K562 (cell line): Measurements from ENCODE around the gene RRH. TPM values are rescaled to one million over a fixed set of nuclear protein-coding genes. Genes with fewer than 3 reads are reported as not detected.

Experiments
- FOXM1 ChIP-seq, 2 experiments: fragments of 450-650 bp in 1 of 2; sonication (generic) in 1 of 2; formaldehyde crosslinking in 1 of 2; IDR thresholded peaks; 2 replicates each; pipeline versions ENCODE4 v1.6.1 to v1.9.0; 2017 to 2022; ENCODE audit warnings: low read depth in 2 of 2, mild to moderate bottlenecking in 2 of 2, missing genetic modification reagents in 1 of 2, moderate library complexity in 1 of 2
- GATA2 ChIP-seq: sonication (generic); formaldehyde crosslinking; IDR thresholded peaks from 2 replicates; pipeline ENCODE4 v1.4.0; 2020; ENCODE audit warnings: mild to moderate bottlenecking, missing genetic modification reagents
- GTF2A2 ChIP-seq: IDR thresholded peaks from 2 replicates; pipeline ENCODE4 v1.6.1; 2016; ENCODE audit warnings: mild to moderate bottlenecking, missing genetic modification characterization, missing compliant biosample characterization
- MAFK ChIP-seq: IDR thresholded peaks from 2 replicates; pipeline ENCODE4 v1.6.1; 2011; ENCODE audit warnings: low read length, improper control_type of control experiment
- NR2F6 ChIP-seq: fragments of 450-650 bp; formaldehyde crosslinking; IDR thresholded peaks from 2 replicates; pipeline ENCODE4 v1.4.0; 2020; ENCODE audit warnings: mild to moderate bottlenecking
- NRF1 ChIP-seq, 2 experiments: fragments of 450-650 bp; IDR thresholded peaks in 1 of 2; conservative IDR thresholded peaks in 1 of 2; 2 replicates each; pipeline ENCODE4 v1.6.1; 2014; ENCODE audit warnings: mild to moderate bottlenecking in 2 of 2
- TCF3 ChIP-seq: sonication (generic); formaldehyde crosslinking; IDR thresholded peaks from 2 replicates; pipeline ENCODE4 v1.4.0; 2020; ENCODE audit warnings: mild to moderate bottlenecking, missing genetic modification reagents
- ZNF121 ChIP-seq: sonication (generic); formaldehyde crosslinking; conservative IDR thresholded peaks from 2 replicates; pipeline ENCODE4 v1.8.0; 2022; ENCODE audit warnings: missing genetic modification reagents
- ZNF830 ChIP-seq: fragments of 250-450 bp; sonication (Bioruptor Pico); IDR thresholded peaks from 2 replicates; pipeline ENCODE4 v1.5.0; 2021; ENCODE audit warnings: mild to moderate bottlenecking
- polyA plus RNA-seq, 8 experiments: library from polyadenylated mRNA; depleted of rRNA in 4 of 8; stranded (reverse) in 5 of 8; unstranded in 3 of 8; fragments of >200 nt; fragmentation: Nextera tagmentation in 2 of 8; fragmentation: Illumina TruSeq in 1 of 8; extraction: Ambion mirVana in 2 of 8; extraction: Trizol in 1 of 8; gene quantifications; 2 replicates each; pipeline versions ENCODE4 v1.2.1 to v1.2.3, GENCODE V29; 2011 to 2014; ENCODE audit warnings: inconsistent platforms in 1 of 8, missing spikeins in 1 of 8
- total RNA-seq, 7 experiments: library from RNA; depleted of rRNA in 6 of 7; stranded (reverse); fragments of >200 nt in 6 of 7; fragmentation: Illumina TruSeq in 2 of 7; extraction: Trizol in 2 of 7; gene quantifications; 2 replicates each; pipeline versions ENCODE4 v1.2.1 to v1.2.3, GENCODE V29; 2011 to 2021; ENCODE audit warnings: low replicate concordance in 1 of 7
- TF ChIP-seq, protein P1 (sequence below): fragments of 450-650 bp; IDR thresholded peaks from 2 replicates; pipeline ENCODE4 v1.6.1; 2016; ENCODE audit warnings: low read depth
- TF ChIP-seq, protein P2 (sequence below), 2 experiments: IDR thresholded peaks in 1 of 2; conservative IDR thresholded peaks in 1 of 2; 2 replicates each; pipeline ENCODE4 v1.6.1; 2016; ENCODE audit warnings: low read depth in 2 of 2, mild to moderate bottlenecking in 1 of 2, missing compliant biosample characterization in 1 of 2, missing genetic modification characterization in 1 of 2, moderate library complexity in 1 of 2
- TF ChIP-seq, protein P3 (sequence below): sonication (generic); formaldehyde crosslinking; IDR thresholded peaks from 2 replicates; pipeline ENCODE4 v1.8.1; 2022; ENCODE audit warnings: missing genetic modification reagents

Gene RRH
- total and polyA plus RNA-seq, 9 of the 15 experiments (the other 6 are each of a cell fraction or from before 2014, with no cell fraction given) = 0.04 to 0.31 (median 0.12) TPM; not detected in 3

DNA sequence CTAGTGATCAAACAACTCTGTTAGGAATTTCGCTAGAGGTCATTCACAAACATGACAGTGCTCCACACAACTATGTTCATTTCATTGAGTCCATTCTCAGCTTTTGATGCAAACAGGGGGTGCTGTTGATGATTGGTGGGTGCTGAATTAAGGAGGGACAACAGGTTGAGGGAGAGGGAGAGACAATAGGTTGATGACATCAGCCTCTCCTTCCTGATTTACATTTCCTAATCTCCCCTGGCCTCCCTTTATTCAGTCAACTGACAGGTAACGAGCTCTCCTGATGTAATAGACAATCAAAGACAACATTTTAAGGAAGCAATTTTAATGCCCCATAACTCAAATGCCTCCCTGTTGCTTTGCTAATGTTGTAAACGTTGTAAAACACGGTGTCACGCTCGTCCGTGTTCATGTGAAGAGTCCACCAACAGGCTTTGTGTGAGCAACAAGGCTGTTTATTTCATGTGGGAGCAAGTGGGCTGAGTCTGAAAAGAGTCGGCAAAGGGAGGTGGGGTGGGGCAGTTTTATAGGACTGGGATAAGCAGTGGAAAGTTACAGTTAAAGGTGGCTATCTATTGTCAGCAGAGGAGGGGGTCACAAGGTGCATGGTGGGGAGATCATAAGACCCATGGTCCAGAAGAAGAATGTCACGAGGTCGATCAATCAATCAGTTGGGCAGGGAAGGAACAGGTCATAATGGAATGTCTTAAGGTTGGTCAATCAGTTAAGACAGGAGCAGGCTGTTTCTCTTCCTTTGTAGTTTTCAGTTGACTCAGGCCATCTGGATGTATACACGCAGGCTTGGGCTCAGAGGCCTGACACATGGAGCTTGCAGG is 17.0 kb upstream of the RRH start (continued):
- TF ChIP-seq, protein P1, sequence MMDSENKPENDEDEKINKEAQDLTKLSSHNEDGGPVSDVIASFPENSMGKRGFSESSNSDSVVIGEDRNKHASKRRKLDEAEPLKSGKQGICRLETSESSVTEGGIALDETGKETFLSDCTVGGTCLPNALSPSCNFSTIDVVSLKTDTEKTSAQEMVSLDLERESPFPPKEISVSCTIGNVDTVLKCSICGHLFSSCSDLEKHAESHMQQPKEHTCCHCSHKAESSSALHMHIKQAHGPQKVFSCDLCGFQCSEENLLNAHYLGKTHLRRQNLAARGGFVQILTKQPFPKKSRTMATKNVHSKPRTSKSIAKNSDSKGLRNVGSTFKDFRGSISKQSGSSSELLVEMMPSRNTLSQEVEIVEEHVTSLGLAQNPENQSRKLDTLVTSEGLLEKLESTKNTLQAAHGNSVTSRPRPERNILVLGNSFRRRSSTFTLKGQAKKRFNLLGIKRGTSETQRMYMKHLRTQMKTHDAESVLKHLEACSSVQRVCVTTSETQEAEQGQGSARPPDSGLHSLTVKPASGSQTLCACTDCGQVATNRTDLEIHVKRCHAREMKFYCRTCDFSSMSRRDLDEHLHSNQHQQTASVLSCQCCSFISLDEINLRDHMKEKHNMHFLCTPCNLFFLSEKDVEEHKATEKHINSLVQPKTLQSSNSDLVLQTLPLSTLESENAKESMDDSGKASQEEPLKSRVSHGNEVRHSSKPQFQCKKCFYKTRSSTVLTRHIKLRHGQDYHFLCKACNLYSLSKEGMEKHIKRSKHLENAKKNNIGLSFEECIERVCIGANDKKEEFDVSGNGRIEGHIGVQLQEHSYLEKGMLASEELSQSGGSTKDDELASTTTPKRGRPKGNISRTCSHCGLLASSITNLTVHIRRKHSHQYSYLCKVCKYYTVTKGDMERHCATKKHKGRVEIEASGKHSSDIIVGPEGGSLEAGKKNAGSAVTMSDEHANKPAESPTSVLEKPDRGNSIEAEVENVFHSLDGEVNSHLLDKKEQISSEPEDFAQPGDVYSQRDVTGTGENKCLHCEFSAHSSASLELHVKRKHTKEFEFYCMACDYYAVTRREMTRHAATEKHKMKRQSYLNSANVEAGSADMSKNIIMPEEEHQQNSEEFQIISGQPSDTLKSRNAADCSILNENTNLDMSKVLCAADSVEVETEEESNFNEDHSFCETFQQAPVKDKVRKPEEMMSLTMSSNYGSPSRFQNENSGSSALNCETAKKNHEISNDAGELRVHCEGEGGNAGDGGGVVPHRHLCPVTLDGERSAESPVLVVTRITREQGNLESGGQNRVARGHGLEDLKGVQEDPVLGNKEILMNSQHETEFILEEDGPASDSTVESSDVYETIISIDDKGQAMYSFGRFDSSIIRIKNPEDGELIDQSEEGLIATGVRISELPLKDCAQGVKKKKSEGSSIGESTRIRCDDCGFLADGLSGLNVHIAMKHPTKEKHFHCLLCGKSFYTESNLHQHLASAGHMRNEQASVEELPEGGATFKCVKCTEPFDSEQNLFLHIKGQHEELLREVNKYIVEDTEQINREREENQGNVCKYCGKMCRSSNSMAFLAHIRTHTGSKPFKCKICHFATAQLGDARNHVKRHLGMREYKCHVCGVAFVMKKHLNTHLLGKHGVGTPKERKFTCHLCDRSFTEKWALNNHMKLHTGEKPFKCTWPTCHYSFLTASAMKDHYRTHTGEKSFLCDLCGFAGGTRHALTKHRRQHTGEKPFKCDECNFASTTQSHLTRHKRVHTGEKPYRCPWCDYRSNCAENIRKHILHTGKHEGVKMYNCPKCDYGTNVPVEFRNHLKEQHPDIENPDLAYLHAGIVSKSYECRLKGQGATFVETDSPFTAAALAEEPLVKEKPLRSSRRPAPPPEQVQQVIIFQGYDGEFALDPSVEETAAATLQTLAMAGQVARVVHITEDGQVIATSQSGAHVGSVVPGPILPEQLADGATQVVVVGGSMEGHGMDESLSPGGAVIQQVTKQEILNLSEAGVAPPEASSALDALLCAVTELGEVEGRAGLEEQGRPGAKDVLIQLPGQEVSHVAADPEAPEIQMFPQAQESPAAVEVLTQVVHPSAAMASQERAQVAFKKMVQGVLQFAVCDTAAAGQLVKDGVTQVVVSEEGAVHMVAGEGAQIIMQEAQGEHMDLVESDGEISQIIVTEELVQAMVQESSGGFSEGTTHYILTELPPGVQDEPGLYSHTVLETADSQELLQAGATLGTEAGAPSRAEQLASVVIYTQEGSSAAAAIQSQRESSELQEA = no peak
- TF ChIP-seq NRF1 (conservative IDR thresholded peaks at IDR 0.05 in 1 of 2, IDR thresholded peaks at IDR 0.05 in 1 of 2) (0 out of 4 replicates have a peak, but pooled peaks of 1 of the 2 experiments have one; percentile 31), FOXM1 (IDR thresholded peaks at IDR 0.05; ENCODE audit: low read depth) (peak; percentile 49), FOXM1 (CRISPR knock-in tag; IDR thresholded peaks at IDR 0.05; ENCODE audit: low read depth) (no peak), NR2F6 (CRISPR knock-in tag) (no peak), GATA2 (CRISPR knock-in tag) (peak; percentile 34; the same call in 1 of the 2 replicates), MAFK (no peak), ZNF830 (no peak), TCF3 (CRISPR knock-in tag) (peak; percentile 65), ZNF121 (CRISPR knock-in tag) (no peak), GTF2A2 (tag) (no peak)
- TF ChIP-seq, protein P2, sequence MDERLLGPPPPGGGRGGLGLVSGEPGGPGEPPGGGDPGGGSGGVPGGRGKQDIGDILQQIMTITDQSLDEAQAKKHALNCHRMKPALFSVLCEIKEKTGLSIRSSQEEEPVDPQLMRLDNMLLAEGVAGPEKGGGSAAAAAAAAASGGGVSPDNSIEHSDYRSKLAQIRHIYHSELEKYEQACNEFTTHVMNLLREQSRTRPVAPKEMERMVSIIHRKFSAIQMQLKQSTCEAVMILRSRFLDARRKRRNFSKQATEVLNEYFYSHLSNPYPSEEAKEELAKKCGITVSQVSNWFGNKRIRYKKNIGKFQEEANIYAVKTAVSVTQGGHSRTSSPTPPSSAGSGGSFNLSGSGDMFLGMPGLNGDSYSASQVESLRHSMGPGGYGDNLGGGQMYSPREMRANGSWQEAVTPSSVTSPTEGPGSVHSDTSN (CRISPR knock-in tag; IDR thresholded peaks at IDR 0.05; ENCODE audit: low read depth) = no peak
- TF ChIP-seq, protein P2 (tag; conservative IDR thresholded peaks at IDR 0.05; ENCODE audit: low read depth) = peak; percentile 90
- TF ChIP-seq, protein P3, sequence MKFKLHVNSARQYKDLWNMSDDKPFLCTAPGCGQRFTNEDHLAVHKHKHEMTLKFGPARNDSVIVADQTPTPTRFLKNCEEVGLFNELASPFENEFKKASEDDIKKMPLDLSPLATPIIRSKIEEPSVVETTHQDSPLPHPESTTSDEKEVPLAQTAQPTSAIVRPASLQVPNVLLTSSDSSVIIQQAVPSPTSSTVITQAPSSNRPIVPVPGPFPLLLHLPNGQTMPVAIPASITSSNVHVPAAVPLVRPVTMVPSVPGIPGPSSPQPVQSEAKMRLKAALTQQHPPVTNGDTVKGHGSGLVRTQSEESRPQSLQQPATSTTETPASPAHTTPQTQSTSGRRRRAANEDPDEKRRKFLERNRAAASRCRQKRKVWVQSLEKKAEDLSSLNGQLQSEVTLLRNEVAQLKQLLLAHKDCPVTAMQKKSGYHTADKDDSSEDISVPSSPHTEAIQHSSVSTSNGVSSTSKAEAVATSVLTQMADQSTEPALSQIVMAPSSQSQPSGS = no peak
